Measurements from ENCODE around the gene IL1RAPL1.

DNA sequence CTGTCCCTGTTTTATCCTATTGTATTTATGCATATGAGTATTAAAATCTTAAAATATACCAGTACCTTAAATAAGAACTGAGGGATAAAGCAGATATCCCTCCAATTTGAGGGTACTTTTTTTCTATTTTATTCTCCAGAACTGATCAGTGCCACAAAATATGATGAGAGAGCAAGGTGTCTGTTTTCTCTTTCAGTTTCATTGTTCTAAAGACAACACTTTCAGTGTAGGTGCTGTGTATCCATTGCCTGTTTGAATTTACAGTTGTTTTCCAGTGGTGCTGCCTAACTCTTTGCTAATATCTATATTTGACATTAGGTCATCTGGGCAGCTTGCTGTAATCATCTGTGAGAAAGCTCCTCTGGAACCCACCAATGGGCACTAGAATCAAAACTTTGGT, 394.7 kb downstream of the IL1RAPL1 start:
- TF ChIP-seq, protein P1, sequence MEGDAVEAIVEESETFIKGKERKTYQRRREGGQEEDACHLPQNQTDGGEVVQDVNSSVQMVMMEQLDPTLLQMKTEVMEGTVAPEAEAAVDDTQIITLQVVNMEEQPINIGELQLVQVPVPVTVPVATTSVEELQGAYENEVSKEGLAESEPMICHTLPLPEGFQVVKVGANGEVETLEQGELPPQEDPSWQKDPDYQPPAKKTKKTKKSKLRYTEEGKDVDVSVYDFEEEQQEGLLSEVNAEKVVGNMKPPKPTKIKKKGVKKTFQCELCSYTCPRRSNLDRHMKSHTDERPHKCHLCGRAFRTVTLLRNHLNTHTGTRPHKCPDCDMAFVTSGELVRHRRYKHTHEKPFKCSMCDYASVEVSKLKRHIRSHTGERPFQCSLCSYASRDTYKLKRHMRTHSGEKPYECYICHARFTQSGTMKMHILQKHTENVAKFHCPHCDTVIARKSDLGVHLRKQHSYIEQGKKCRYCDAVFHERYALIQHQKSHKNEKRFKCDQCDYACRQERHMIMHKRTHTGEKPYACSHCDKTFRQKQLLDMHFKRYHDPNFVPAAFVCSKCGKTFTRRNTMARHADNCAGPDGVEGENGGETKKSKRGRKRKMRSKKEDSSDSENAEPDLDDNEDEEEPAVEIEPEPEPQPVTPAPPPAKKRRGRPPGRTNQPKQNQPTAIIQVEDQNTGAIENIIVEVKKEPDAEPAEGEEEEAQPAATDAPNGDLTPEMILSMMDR (conservative IDR thresholded peaks at IDR 0.05; ENCODE audit: low read depth in 2 of 2): no peak
- no peak for TF ChIP-seq EZH2 (IDR thresholded peaks at IDR 0.05; ENCODE audit: low read depth, unreplicated experiment)
- no peak for TF ChIP-seq EZH2phosphoT487 (IDR thresholded peaks at IDR 0.05; ENCODE audit: unreplicated experiment)
- no peak for TF ChIP-seq POLR2AphosphoS5 (IDR thresholded peaks at IDR 0.05; ENCODE audit: low read depth)
- TF ChIP-seq, protein P2, sequence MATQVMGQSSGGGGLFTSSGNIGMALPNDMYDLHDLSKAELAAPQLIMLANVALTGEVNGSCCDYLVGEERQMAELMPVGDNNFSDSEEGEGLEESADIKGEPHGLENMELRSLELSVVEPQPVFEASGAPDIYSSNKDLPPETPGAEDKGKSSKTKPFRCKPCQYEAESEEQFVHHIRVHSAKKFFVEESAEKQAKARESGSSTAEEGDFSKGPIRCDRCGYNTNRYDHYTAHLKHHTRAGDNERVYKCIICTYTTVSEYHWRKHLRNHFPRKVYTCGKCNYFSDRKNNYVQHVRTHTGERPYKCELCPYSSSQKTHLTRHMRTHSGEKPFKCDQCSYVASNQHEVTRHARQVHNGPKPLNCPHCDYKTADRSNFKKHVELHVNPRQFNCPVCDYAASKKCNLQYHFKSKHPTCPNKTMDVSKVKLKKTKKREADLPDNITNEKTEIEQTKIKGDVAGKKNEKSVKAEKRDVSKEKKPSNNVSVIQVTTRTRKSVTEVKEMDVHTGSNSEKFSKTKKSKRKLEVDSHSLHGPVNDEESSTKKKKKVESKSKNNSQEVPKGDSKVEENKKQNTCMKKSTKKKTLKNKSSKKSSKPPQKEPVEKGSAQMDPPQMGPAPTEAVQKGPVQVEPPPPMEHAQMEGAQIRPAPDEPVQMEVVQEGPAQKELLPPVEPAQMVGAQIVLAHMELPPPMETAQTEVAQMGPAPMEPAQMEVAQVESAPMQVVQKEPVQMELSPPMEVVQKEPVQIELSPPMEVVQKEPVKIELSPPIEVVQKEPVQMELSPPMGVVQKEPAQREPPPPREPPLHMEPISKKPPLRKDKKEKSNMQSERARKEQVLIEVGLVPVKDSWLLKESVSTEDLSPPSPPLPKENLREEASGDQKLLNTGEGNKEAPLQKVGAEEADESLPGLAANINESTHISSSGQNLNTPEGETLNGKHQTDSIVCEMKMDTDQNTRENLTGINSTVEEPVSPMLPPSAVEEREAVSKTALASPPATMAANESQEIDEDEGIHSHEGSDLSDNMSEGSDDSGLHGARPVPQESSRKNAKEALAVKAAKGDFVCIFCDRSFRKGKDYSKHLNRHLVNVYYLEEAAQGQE (IDR thresholded peaks at IDR 0.05; ENCODE audit: unreplicated experiment): no peak
- TF ChIP-seq STAT1 (IDR thresholded peaks at IDR 0.05; ENCODE audit: unreplicated experiment): no peak
- TF ChIP-seq ZNF331 (CRISPR knock-in tag; IDR thresholded peaks at IDR 0.05; ENCODE audit: low read depth): no peak

All from GM23338 (cell line).